Naive thymus-derived CD8-positive, alpha-beta T cell (primary cell): Measurements from ENCODE around the gene RLBP1. TPM values are rescaled to one million over a fixed set of nuclear protein-coding genes. Genes with fewer than 3 reads are reported as not detected.

ENCODE experiments used
- ATAC-seq, 2 donors: fragments of 150-1000 bp; cut with Tn5 transposase in 1 of 2; sonication (Bioruptor Pico), chemical (Tn5 transposase) in 1 of 2; 1 replicate in 1 of 2; 2 replicates in 1 of 2; pipeline ENCODE4 v1.10.0; 2021; ENCODE audit warnings: mild to moderate bottlenecking in 2 of 2, moderate library complexity in 2 of 2
- POLR2A ChIA-PET: fragments of 350-600 bp; sonication (Branson Sonifier 250); formaldehyde crosslinking; loops from one replicate; lab custom pipeline; 2021; ENCODE audit warnings: antibody characterized with exemption; lab: Charles Lee
- DNase-seq, 10 donors: peaks; one replicate each; pipeline versions ENCODE4 v3.0.0 to v3.0.0-alpha.2; 2020 to 2022
- H3K27ac Mint-ChIP-seq, 10 donors: one replicate each; pipeline ENCODE4 v1.8.0; 2020 to 2022; ENCODE audit warnings: mild to moderate bottlenecking in 10 of 10, mixed read lengths in 10 of 10, moderate library complexity in 4 of 10, inconsistent platforms in 1 of 10
- H3K27me3 Mint-ChIP-seq, 5 donors: one replicate each; pipeline ENCODE4 v1.8.0; 2021 to 2022; ENCODE audit warnings: mixed read lengths in 5 of 5
- H3K36me3 Mint-ChIP-seq, 3 donors: one replicate each; pipeline ENCODE4 v1.8.0; 2020 to 2022; ENCODE audit warnings: mixed read lengths in 3 of 3, mild to moderate bottlenecking in 2 of 3, inconsistent platforms in 1 of 3
- H3K4me1 Mint-ChIP-seq, 4 donors: one replicate each; pipeline ENCODE4 v1.8.0; 2021 to 2022; ENCODE audit warnings: mixed read lengths in 4 of 4
- H3K4me3 Mint-ChIP-seq, 10 donors: one replicate each; pipeline ENCODE4 v1.8.0; 2020 to 2022; ENCODE audit warnings: mild to moderate bottlenecking in 10 of 10, mixed read lengths in 10 of 10, moderate library complexity in 6 of 10, inconsistent platforms in 1 of 10
- H3K9me3 Mint-ChIP-seq, 9 donors: one replicate each; pipeline ENCODE4 v1.8.0; 2020 to 2022; ENCODE audit warnings: mixed read lengths in 9 of 9, mild to moderate bottlenecking in 3 of 9, inconsistent platforms in 1 of 9, moderate library complexity in 1 of 9
- polyA plus RNA-seq, 3 donors: library from polyadenylated mRNA; unstranded; fragments of 300-500 nt; fragmentation: Illumina TruSeq; gene quantifications; one replicate each; pipeline ENCODE4 v1.2.3, GENCODE V29; 2021
- total RNA-seq, 8 experiments: library from RNA in 2 of 8; stranded (reverse) in 2 of 8; gene quantifications; one replicate each; pipeline ENCODE4 v1.2.3 and lab custom pipeline; 2021 to 2026

RLBP1 gene
- total and polyA plus RNA-seq, 5 experiments from 2014 or later = not detected

DNA sequence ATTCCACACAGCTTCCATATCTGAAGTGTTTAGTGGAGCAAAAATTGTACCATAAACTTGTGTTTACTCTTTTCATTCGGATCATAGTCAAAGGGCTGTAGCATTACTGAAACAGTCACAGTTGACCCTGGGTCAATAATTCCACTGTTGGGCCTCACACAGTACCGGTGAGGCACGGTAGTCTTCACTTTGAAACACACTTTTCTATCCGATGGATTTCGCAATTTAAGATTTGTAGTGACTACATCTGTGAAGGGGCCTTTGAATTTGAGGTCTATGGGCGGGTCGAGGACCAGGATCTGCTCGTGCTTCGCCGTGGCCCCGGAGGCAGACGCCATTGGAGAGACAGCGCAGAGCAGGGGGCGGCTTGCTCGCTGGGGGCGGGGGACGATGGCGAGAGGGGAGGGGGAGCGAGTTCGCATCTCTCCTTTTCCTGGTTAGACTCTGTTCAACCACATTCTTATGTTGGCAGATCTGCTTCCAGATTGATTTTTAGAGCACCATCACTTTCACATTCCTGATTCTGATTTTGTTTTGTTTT, 19.8 kb downstream of the RLBP1 start:
- H3K36me3 Mint-ChIP-seq = peaks cover 0 to 28% (median 2%) of the 10 kb centered on the region in 3 donors

GRCh38 chr15:89200182-89200581, 21.2 kb downstream of the RLBP1 start:
- Mint-ChIP-seq H3K27me3 (no peaks in the 10 kb centered on the region), H3K27ac (no peak overlapping the region), H3K4me3 (no peak overlapping the region), H3K9me3 (no peaks in the 10 kb centered on the region), H3K4me1 (peaks cover 8 to 24% (median 20%) of the 10 kb centered on the region in 4 donors), H3K36me3 (peaks cover 0 to 41% (median 8%) of the 10 kb centered on the region in 3 donors)
- no peak for ATAC-seq
- no peak for DNase-seq
- POLR2A ChIA-PET = interaction anchor here (0.6 kb wide), 1 partner anchor 283 kb away, joined by 4 read pairs; no protein-coding TSS in a partner anchor

More for the DNA sequence above, 19.8 kb downstream of the RLBP1 start:
- POLR2A ChIA-PET = no interaction called here
- no peaks in the 10 kb centered on the region for H3K9me3 Mint-ChIP-seq
- H3K27ac Mint-ChIP-seq = peak overlapping the region in 1 of 10 donors; percentile 17
- H3K4me1 Mint-ChIP-seq = peaks cover 11 to 26% (median 23%) of the 10 kb centered on the region in 4 donors
- H3K4me3 Mint-ChIP-seq = no peak overlapping the region
- H3K27me3 Mint-ChIP-seq = no peaks in the 10 kb centered on the region
- DNase-seq = no peak
- ATAC-seq = no peak

DNA sequence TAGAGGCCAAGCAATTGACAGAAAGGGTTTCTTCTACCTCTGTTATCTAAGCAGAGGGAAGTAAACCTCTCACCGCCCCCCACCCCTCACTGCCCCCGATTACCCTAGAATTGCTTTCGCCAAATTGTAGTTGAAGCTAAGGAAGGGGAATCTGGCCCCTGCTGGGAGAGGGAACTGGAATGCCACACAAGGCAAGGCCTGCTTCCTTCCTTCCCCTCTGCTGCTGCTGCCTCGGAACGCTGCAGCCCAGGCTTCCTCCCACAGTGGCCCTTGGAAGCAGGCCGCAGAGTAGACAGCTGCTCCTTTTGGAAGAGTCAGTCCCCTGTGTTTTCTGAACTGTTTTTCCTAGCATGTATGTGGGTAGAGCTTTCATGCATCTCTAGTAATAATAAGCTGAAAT, 21.6 kb downstream of the RLBP1 start:
- Mint-ChIP-seq H3K27ac (peak overlapping the region in 1 of 10 donors; percentile 11), H3K4me1 (peaks cover 8 to 20% (median 17%) of the 10 kb centered on the region in 4 donors), H3K9me3 (no peaks in the 10 kb centered on the region), H3K4me3 (no peak overlapping the region), H3K36me3 (peaks cover 0 to 45% (median 10%) of the 10 kb centered on the region in 3 donors), H3K27me3 (no peaks in the 10 kb centered on the region)
- ATAC-seq = no peak
- DNase-seq = no peak
- POLR2A ChIA-PET = interaction anchor here (0.6 kb wide), 1 partner anchor 283 kb away, joined by 4 read pairs; no protein-coding TSS in a partner anchor

GRCh38 chr15:89198934-89199333, 22.4 kb downstream of the RLBP1 start:
- ATAC-seq (no peak), DNase-seq (no peak)
- no peaks in the 10 kb centered on the region for H3K9me3 Mint-ChIP-seq
- H3K27me3 Mint-ChIP-seq = no peaks in the 10 kb centered on the region
- POLR2A ChIA-PET = no interaction called here
- peak overlapping the region in 1 of 10 donors; percentile 36 for H3K27ac Mint-ChIP-seq
- peaks cover 0 to 53% (median 15%) of the 10 kb centered on the region in 3 donors for H3K36me3 Mint-ChIP-seq
- peaks cover 4 to 12% (median 11%) of the 10 kb centered on the region in 4 donors for H3K4me1 Mint-ChIP-seq
- no peak overlapping the region for H3K4me3 Mint-ChIP-seq

GRCh38 chr15:89198196-89198595, 23.2 kb downstream of the RLBP1 start:
- H3K4me1 Mint-ChIP-seq = peaks cover 0 to 6% (median 4%) of the 10 kb centered on the region in 4 donors
- H3K27me3 Mint-ChIP-seq = no peaks in the 10 kb centered on the region
- no peaks in the 10 kb centered on the region for H3K9me3 Mint-ChIP-seq
- H3K4me3 Mint-ChIP-seq = no peak overlapping the region
- DNase-seq (no peak), ATAC-seq (no peak)
- peaks cover 0 to 59% (median 15%) of the 10 kb centered on the region in 3 donors for H3K36me3 Mint-ChIP-seq
- POLR2A ChIA-PET = no interaction called here
- no peak overlapping the region for H3K27ac Mint-ChIP-seq

DNA sequence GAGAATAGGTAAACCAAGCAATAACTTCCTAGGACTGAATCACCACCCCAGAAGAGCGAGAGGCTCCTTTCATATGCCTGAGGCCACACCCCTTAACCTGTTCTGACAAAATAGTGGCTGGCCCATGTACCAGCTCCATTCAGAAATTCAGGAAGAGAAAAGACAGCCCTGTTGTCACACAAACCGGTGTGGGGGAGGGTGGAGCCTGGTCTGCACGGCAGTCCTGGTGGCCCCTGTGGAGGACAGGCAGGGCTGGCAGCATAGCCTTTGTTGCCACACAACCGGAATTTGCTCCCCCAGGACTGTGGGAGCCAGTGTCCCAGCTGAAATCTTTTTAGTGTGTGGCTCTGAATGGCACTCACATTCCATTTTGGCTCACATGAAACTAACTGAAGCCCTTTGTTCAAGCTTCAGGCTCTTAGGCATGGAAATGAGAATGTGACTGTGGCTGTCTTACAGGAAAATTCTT, 23.8 kb downstream of the RLBP1 start:
- Mint-ChIP-seq H3K4me1 (peaks cover 0 to 6% (median 3%) of the 10 kb centered on the region in 4 donors), H3K27ac (peak overlapping the region in 4 of 10 donors; percentile 10 to 31 (median 19)), H3K27me3 (no peaks in the 10 kb centered on the region), H3K36me3 (peaks cover 0 to 66% (median 19%) of the 10 kb centered on the region in 3 donors), H3K9me3 (no peaks in the 10 kb centered on the region), H3K4me3 (no peak overlapping the region)
- DNase-seq (no peak), ATAC-seq (no peak)
- POLR2A ChIA-PET = no interaction called here

- DNase-seq (peak in 1 of 10 donors; percentile 15), ATAC-seq (no peak)
- Mint-ChIP-seq H3K4me3 (no peak overlapping the region), H3K27ac (peak overlapping the region in 4 of 10 donors; percentile 10 to 31 (median 22)), H3K9me3 (no peaks in the 10 kb centered on the region), H3K36me3 (peaks cover 0 to 71% (median 19%) of the 10 kb centered on the region in 3 donors), H3K27me3 (no peaks in the 10 kb centered on the region), H3K4me1 (peaks cover 0 to 6% (median 3%) of the 10 kb centered on the region in 4 donors)
- POLR2A ChIA-PET = no interaction called here
These were observed 24.4 kb downstream of the RLBP1 start for GRCh38 chr15:89196994-89197393.

DNA sequence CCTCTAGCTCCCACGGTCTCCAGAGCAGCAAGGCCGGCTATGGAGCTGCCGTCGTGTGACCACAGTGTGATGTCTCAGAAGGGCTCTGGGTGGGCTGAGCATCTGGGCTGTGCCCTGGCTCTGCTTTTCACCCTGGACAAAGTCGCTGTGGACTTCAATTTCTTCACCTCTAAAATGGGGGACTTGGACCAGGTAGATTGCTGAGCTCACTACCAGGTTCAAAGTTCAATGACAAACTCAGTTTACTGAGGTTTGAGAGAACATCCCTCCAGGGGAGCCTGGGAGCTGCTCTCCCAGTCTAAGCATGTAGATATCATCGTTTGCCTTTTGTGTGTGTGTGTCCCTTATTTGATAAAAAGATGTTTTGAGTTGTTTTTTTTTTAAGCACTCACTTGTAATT, 25.1 kb downstream of the RLBP1 start:
- no peak for ATAC-seq
- peaks cover 0 to 6% (median 3%) of the 10 kb centered on the region in 4 donors for H3K4me1 Mint-ChIP-seq
- H3K4me3 Mint-ChIP-seq = no peak overlapping the region
- no peaks in the 10 kb centered on the region for H3K9me3 Mint-ChIP-seq
- POLR2A ChIA-PET = no interaction called here
- H3K36me3 Mint-ChIP-seq = peaks cover 0 to 75% (median 24%) of the 10 kb centered on the region in 3 donors
- no peak for DNase-seq
- no peaks in the 10 kb centered on the region for H3K27me3 Mint-ChIP-seq
- peak overlapping the region in 2 of 10 donors; percentile 41 to 61 for H3K27ac Mint-ChIP-seq

DNA sequence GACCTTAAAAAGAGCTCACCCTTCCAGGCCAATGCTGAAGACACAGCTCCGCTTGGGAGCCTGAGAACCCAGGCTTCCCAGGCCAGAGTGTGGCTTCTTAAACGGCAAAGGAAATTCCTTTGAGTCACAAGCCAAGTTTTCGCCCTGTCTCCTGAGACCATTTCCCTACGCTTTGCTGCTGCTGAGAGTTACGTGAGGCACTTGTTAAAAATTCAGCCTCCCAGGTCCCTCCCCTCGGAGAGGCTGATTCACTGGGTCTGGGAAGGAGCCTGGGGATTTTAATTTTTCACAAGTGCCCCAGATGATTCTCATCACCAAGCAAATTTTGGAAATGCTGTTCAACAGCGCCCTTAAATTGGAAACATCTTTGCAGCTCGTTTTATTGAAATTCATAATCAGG, 25.5 kb downstream of the RLBP1 start:
- Mint-ChIP-seq H3K36me3 (peaks cover 0 to 75% (median 26%) of the 10 kb centered on the region in 3 donors), H3K4me3 (no peak overlapping the region), H3K27ac (peak overlapping the region in 2 of 10 donors; percentile 61 to 65), H3K9me3 (no peaks in the 10 kb centered on the region), H3K4me1 (peaks cover 0 to 6% (median 3%) of the 10 kb centered on the region in 4 donors), H3K27me3 (no peaks in the 10 kb centered on the region)
- POLR2A ChIA-PET = no interaction called here
- ATAC-seq (no peak), DNase-seq (no peak)

- POLR2A ChIA-PET = no interaction called here
- no peak overlapping the region for H3K27ac Mint-ChIP-seq
- peaks cover 0 to 77% (median 30%) of the 10 kb centered on the region in 3 donors for H3K36me3 Mint-ChIP-seq
- peaks cover 0 to 6% (median 3%) of the 10 kb centered on the region in 4 donors for H3K4me1 Mint-ChIP-seq
- ATAC-seq (no peak), DNase-seq (no peak)
- H3K27me3 Mint-ChIP-seq = no peaks in the 10 kb centered on the region
- no peak overlapping the region for H3K4me3 Mint-ChIP-seq
- no peaks in the 10 kb centered on the region for H3K9me3 Mint-ChIP-seq
These were observed 26.8 kb downstream of the RLBP1 start for GRCh38 chr15:89194608-89195007.

DNA sequence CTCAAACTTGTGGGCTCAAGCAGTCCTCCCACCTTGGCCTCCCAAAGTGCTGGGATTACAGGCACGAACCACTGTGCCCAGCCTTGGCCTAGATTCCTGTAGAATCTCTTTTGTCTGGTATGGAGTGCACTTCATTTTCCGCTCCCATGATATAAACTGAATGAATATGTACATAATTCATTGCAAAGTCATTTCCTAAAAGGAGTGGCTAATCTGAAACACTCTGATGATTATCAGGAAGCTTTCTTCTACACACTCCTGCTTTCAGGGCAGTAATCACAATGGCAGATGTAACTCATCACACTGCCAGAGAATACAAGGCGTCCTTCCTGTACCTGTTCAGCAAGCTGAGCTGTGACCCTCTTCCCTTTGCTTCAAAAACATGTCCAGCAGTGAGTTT, 28.6 kb downstream of the RLBP1 start:
- ATAC-seq (no peak), DNase-seq (no peak)
- H3K27me3 Mint-ChIP-seq = no peaks in the 10 kb centered on the region
- peaks cover 0 to 6% (median 3%) of the 10 kb centered on the region in 4 donors for H3K4me1 Mint-ChIP-seq
- peaks cover 0 to 87% (median 36%) of the 10 kb centered on the region in 3 donors for H3K36me3 Mint-ChIP-seq
- POLR2A ChIA-PET = no interaction called here
- H3K27ac Mint-ChIP-seq = no peak overlapping the region
- no peak overlapping the region for H3K4me3 Mint-ChIP-seq
- H3K9me3 Mint-ChIP-seq = no peaks in the 10 kb centered on the region

DNA sequence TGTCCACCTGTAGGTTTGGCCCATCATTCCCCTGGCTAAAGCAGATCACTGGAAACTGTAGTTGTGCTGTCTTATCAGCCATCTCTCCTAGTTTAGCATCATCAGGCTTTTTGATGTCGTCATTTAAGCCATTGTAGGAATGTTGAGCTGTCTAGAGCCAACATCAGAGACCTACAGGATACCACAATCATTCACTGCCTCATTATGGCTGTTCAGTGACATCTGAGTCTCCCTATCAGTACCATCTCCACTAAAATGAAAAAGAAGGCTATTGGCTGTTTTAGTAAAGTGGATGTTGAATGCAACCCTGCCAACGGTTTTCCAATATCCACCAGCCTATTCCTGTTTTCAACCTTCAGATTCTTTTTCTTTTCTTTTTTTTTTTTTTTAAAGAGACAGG, 29.2 kb downstream of the RLBP1 start:
- Mint-ChIP-seq H3K36me3 (peaks cover 0 to 89% (median 36%) of the 10 kb centered on the region in 3 donors), H3K9me3 (no peaks in the 10 kb centered on the region), H3K4me1 (peaks cover 0 to 2% (median 1%) of the 10 kb centered on the region in 4 donors), H3K27me3 (no peaks in the 10 kb centered on the region), H3K27ac (no peak overlapping the region), H3K4me3 (no peak overlapping the region)
- POLR2A ChIA-PET = no interaction called here
- DNase-seq = no peak
- no peak for ATAC-seq

DNA sequence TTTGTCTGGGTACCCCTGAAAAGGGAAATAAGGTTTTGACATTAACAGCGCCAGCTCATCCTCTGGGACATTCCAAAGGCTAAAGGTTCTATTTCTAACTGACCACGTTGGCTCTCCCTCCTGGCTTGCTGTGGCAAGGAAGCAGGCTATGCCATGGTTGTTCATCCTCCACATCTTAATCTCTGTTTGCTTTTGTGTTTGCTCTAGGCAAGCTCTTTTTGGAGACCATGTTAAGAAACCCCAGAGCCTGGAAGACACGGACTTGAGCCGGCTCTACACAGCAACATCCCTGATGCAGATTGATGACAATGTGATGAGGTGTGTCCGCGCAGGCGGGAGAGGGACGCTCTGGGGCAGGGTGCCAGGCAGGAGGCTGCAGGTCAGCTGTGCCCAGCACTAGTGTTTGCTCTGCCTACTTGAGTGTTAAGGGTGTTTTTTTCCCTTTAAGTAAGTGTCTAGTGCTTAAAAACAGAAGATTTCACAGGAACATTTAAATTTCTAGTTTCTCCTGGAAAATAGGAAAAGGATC, 33.3 kb downstream of the RLBP1 start:
- Mint-ChIP-seq H3K27ac (no peak overlapping the region), H3K4me1 (no peaks in the 10 kb centered on the region), H3K9me3 (no peaks in the 10 kb centered on the region), H3K27me3 (no peaks in the 10 kb centered on the region), H3K36me3 (peaks cover 0 to 84% (median 22%) of the 10 kb centered on the region in 3 donors), H3K4me3 (no peak overlapping the region)
- DNase-seq (no peak), ATAC-seq (no peak)
- POLR2A ChIA-PET = no interaction called here
